GM12878 (cell line): ENCODE measurements around the gene APOA4. TPM values are rescaled to one million over a fixed set of nuclear protein-coding genes. Genes with fewer than 3 reads are reported as not detected.

ENCODE experiments used
- ATAC-seq: fragments of 200-7000 bp; cut with Tn5 transposase; 3 replicates; pipeline ENCODE4 v1.9.1; 2020; ENCODE audit warnings: mild to moderate bottlenecking, moderate library complexity
- BruUV-seq: library from RNA; stranded (reverse); fragments of 400-500 nt; replicated peaks from 2 replicates; lab custom pipeline; 2021; lab: Mats Ljungman, UMichigan
- CTCF ChIA-PET: fragments of 300-600 bp; sonication (Branson Sonifier 250); formaldehyde crosslinking; extraction: SDS; loops from one replicate; lab custom pipeline; 2021; ENCODE audit warnings: inconsistent platforms; lab: Yijun Ruan, JAX
- POLR2A ChIA-PET: fragments of 350-600 bp; formaldehyde crosslinking; extraction: SDS; loops from one replicate; lab custom pipeline; 2021; ENCODE audit warnings: inconsistent platforms; lab: Charles Lee
- RAD21 ChIA-PET: fragments of 300-600 bp; sonication (Branson Sonifier 250); formaldehyde crosslinking; loops from one replicate; lab custom pipeline; 2023; ENCODE audit warnings: antibody characterized with exemption; ENCODE audit not compliant: unreplicated experiment; lab: Charles Lee
- SMC1A ChIA-PET: fragments of 300-600 bp; sonication (Branson Sonifier 250); formaldehyde crosslinking; loops from one replicate; lab custom pipeline; 2023; ENCODE audit not compliant: unreplicated experiment, uncharacterized antibody; lab: Charles Lee
- DNase-seq: peaks from one replicate; pipeline ENCODE4 v3.0.0-alpha.2; 2011; ENCODE audit warnings: low read depth, low spot score
- FAIRE-seq: peaks from 3 replicates; lab custom pipeline; 2011; peaks lifted over from hg19 to GRCh38; lab: Jason Lieb, UNC
- H2AFZ ChIP-seq: 2 replicates; pipeline ENCODE4 v1.6.0; 2011; ENCODE audit warnings: low read depth, low read length, control low read depth; ENCODE audit not compliant: control insufficient read depth
- H3K27ac ChIP-seq: 2 replicates; pipeline ENCODE4 v1.5.1; 2011; ENCODE audit warnings: control low read depth; ENCODE audit not compliant: control insufficient read depth, insufficient read depth
- H3K27me3 ChIP-seq, 2 experiments: replicated peaks in 1 of 2; 2 replicates each; pipeline versions ENCODE4 v1.6.0 to v1.6.1; 2011; ENCODE audit warnings: low read length in 1 of 2; ENCODE audit not compliant: control insufficient read depth in 2 of 2, insufficient read depth in 2 of 2
- H3K36me3 ChIP-seq, 2 experiments: 2 replicates each; pipeline ENCODE4 v1.5.1; 2011; ENCODE audit warnings: low read length in 1 of 2; ENCODE audit not compliant: control insufficient read depth in 2 of 2, insufficient read depth in 2 of 2
- H3K4me1 ChIP-seq: 2 replicates; pipeline ENCODE4 v1.6.1; 2011; ENCODE audit warnings: mild to moderate bottlenecking, low read length, moderate library complexity, mixed read lengths; ENCODE audit not compliant: control insufficient read depth, insufficient read depth
- H3K4me2 ChIP-seq: 2 replicates; pipeline ENCODE4 v1.6.0; 2011; ENCODE audit warnings: control low read depth; ENCODE audit not compliant: control insufficient read depth, insufficient read depth
- H3K4me3 ChIP-seq: fragments of 200-600 bp; sonication (generic); 2 replicates; pipeline ENCODE4 v1.5.1; 2016
- H3K79me2 ChIP-seq: 2 replicates; pipeline ENCODE4 v1.6.0; 2011; ENCODE audit warnings: low read length; ENCODE audit not compliant: control insufficient read depth, insufficient read depth
- H3K9ac ChIP-seq: 2 replicates; pipeline ENCODE4 v1.8.0; 2011; ENCODE audit warnings: low read length, control low read depth, mixed read lengths; ENCODE audit not compliant: control insufficient read depth, insufficient read depth
- H3K9me3 ChIP-seq: replicated peaks from 3 replicates; pipeline ENCODE4 v1.5.1; 2011; ENCODE audit warnings: mild to moderate bottlenecking, low read length; ENCODE audit not compliant: control insufficient read depth, insufficient read depth
- H4K20me1 ChIP-seq: 2 replicates; pipeline ENCODE4 v1.6.0; 2011; ENCODE audit not compliant: control insufficient read depth, insufficient read depth
- ASH2L ChIP-seq: fragments of 300-600, 200-600 bp; sonication (generic); IDR thresholded peaks from 2 replicates; pipeline ENCODE4 v1.6.1; 2017; ENCODE audit warnings: low read depth, mild to moderate bottlenecking, borderline replicate concordance
- CEBPB ChIP-seq, 2 experiments: fragments of 150-350 bp in 1 of 2; IDR thresholded peaks; 2 replicates each; pipeline ENCODE4 v1.6.1; 2012 to 2014; ENCODE audit warnings: low read depth in 2 of 2, low read length in 2 of 2, borderline replicate concordance in 1 of 2, inconsistent platforms in 1 of 2
- CHD4 ChIP-seq: fragments of 200-600 bp; sonication (generic); IDR thresholded peaks from 2 replicates; pipeline ENCODE4 v1.6.1; 2016; ENCODE audit warnings: mild to moderate bottlenecking
- CREB1 ChIP-seq: IDR thresholded peaks from 2 replicates; pipeline ENCODE4 v1.6.1; 2012; ENCODE audit warnings: low read depth, mild to moderate bottlenecking, inconsistent platforms
- EED ChIP-seq: sonication (generic); IDR thresholded peaks from 2 replicates; pipeline ENCODE4 v1.6.1; 2016; ENCODE audit warnings: antibody characterized with exemption, low read depth
- HDGF ChIP-seq: fragments of 450-650 bp; IDR thresholded peaks from 2 replicates; pipeline ENCODE4 v1.6.1; 2016; ENCODE audit warnings: antibody characterized with exemption
- JUNB ChIP-seq: IDR thresholded peaks from 2 replicates; pipeline ENCODE4 v1.6.1; 2016; ENCODE audit warnings: antibody characterized with exemption, mild to moderate bottlenecking
- KDM1A ChIP-seq: fragments of 200-600 bp; sonication (generic); IDR thresholded peaks from 2 replicates; pipeline ENCODE4 v1.6.1; 2016; ENCODE audit warnings: borderline replicate concordance
- MEF2A ChIP-seq: IDR thresholded peaks from 2 replicates; pipeline ENCODE4 v1.6.1; 2011; ENCODE audit warnings: low read depth, mild to moderate bottlenecking, low read length, moderate library complexity; ENCODE audit not compliant: insufficient read depth
- NR2C2 ChIP-seq: IDR thresholded peaks from 2 replicates; pipeline ENCODE4 v1.6.1; 2011; ENCODE audit warnings: borderline replicate concordance, low read depth; ENCODE audit not compliant: control insufficient read depth, insufficient read length
- NRF1 ChIP-seq: conservative IDR thresholded peaks from 2 replicates; pipeline ENCODE4 v1.6.1; 2011; ENCODE audit warnings: mild to moderate bottlenecking, low read depth, low read length, improper control_type of control experiment
- POU2F2 ChIP-seq: IDR thresholded peaks from 3 replicates; pipeline ENCODE4 v1.6.1; 2011; ENCODE audit warnings: low read depth, mild to moderate bottlenecking, low read length, borderline replicate concordance
- RB1 ChIP-seq: fragments of 450-650 bp; formaldehyde crosslinking; IDR thresholded peaks from 2 replicates; pipeline ENCODE4 v1.6.1; 2017; ENCODE audit warnings: mild to moderate bottlenecking, borderline replicate concordance
- SUPT20H ChIP-seq: IDR thresholded peaks from 2 replicates; pipeline ENCODE4 v1.6.1; 2011; ENCODE audit warnings: low read depth, mild to moderate bottlenecking, low read length, moderate library complexity, borderline replicate concordance; ENCODE audit not compliant: control insufficient read depth
- ZZZ3 ChIP-seq: IDR thresholded peaks from 2 replicates; pipeline ENCODE4 v1.6.1; 2011; ENCODE audit warnings: low read depth; ENCODE audit not compliant: control insufficient read depth, insufficient read length
- WGBS: methylation state at CpG from one replicate; pipeline ENCODE4 v1.1.6; 2016; ENCODE audit warnings: low lambda C conversion rate; ENCODE audit not compliant: insufficient replicate concordance, insufficient coverage; ENCODE audit errors: missing lambda C conversion rate; 5-methylcytosine and 5-hydroxymethylcytosine counted together
- in situ Hi-C: fragments of 300-500 bp; cut with MboI; formaldehyde crosslinking; loops from 9 replicates; pipeline ENCODE4 v1.14.3; 2018; ENCODE audit warnings: mixed read lengths
- intact Hi-C: fragments of 100-400 bp; cut with micrococcal nuclease; formaldehyde crosslinking; loops from one replicate; pipeline ENCODE4 v1.14.2; 2022; ENCODE audit not compliant: unreplicated experiment
- polyA plus RNA-seq, 11 experiments: library from polyadenylated mRNA; depleted of rRNA in 4 of 11; unstranded in 6 of 11; stranded (reverse) in 5 of 11; fragments of >200 nt; fragmentation: Nextera tagmentation in 4 of 11; fragmentation: Illumina TruSeq in 1 of 11; extraction: Ambion mirVana in 4 of 11; extraction: Trizol in 1 of 11; gene quantifications; 1 replicate in 1 of 11; 2 replicates in 10 of 11; pipeline versions ENCODE4 v1.2.1 to v1.2.3, GENCODE V29; 2011 to 2016; ENCODE audit warnings: inconsistent platforms in 2 of 11, missing spikeins in 2 of 11, low read depth in 1 of 11
- total RNA-seq, 4 experiments: library from RNA; depleted of rRNA in 3 of 4; stranded (reverse); fragments of >200 nt in 3 of 4; fragmentation: Illumina TruSeq in 1 of 4; extraction: Trizol in 1 of 4; gene quantifications; 2 replicates each; pipeline versions ENCODE4 v1.2.1 to v1.2.3, GENCODE V29; 2013 to 2021
- TF ChIP-seq, protein P1 (sequence below): IDR thresholded peaks from 2 replicates; pipeline ENCODE4 v1.6.1; 2012; ENCODE audit warnings: low read depth, low read length, improper control_type of control experiment
- TF ChIP-seq, protein P2 (sequence below): IDR thresholded peaks from 2 replicates; pipeline ENCODE4 v1.6.1; 2012; ENCODE audit warnings: improper control_type of control experiment, low read depth, low read length; ENCODE audit not compliant: insufficient replicate concordance
- TF ChIP-seq, protein P3 (sequence below): IDR thresholded peaks from 2 replicates; pipeline ENCODE4 v1.6.1; 2011; ENCODE audit warnings: low read depth, low read length, improper control_type of control experiment, borderline replicate concordance

The APOA4 gene
- total and polyA plus RNA-seq, 10 of the 15 experiments (the other 5 are each of a cell fraction or from before 2014, with no cell fraction given): not detected

DNA sequence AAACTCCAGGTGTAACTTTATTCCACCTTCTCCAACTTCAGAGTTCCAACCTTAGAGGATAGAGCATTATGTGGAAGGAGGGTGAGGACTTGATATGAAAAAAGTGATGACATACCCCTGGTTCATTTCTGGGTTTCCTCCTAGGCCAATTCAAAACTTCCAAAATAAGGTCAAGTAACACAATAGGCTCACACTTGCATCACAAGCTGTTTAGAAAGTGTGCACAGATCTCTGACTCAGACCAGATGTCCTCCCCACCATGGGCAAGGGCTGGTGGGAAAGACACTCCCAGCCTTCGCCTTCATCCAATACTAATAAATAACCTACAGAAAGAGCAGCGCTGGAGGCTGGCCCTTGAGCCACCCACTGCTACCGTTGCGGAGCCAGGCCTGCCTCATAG is 44.5 kb downstream of the APOA4 start:
- RAD21 ChIA-PET: no interaction called here
- intact Hi-C loops: no loop called here

More for the DNA sequence above, 44.5 kb downstream of the APOA4 start:
- CTCF ChIA-PET: no interaction called here
- in situ Hi-C loops: no loop called here
- Histone ChIP-seq H3K9me3 (no peaks in the 10 kb centered on the region), H3K79me2 (no peaks in the 10 kb centered on the region; the same call in 1 of the 2 replicates), H3K4me1 (peaks cover 5% of the 10 kb centered on the region)
- FAIRE-seq (no peak), ATAC-seq (no peak)
- SMC1A ChIA-PET: no interaction called here
- TF ChIP-seq, protein P1, sequence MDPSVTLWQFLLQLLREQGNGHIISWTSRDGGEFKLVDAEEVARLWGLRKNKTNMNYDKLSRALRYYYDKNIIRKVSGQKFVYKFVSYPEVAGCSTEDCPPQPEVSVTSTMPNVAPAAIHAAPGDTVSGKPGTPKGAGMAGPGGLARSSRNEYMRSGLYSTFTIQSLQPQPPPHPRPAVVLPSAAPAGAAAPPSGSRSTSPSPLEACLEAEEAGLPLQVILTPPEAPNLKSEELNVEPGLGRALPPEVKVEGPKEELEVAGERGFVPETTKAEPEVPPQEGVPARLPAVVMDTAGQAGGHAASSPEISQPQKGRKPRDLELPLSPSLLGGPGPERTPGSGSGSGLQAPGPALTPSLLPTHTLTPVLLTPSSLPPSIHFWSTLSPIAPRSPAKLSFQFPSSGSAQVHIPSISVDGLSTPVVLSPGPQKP: no peak
- no peak for TF ChIP-seq CREB1
- no peak for TF ChIP-seq POU2F2
- no peak for TF ChIP-seq JUNB
- no peak for TF ChIP-seq HDGF
- no peak for TF ChIP-seq ASH2L
- TF ChIP-seq, protein P2, sequence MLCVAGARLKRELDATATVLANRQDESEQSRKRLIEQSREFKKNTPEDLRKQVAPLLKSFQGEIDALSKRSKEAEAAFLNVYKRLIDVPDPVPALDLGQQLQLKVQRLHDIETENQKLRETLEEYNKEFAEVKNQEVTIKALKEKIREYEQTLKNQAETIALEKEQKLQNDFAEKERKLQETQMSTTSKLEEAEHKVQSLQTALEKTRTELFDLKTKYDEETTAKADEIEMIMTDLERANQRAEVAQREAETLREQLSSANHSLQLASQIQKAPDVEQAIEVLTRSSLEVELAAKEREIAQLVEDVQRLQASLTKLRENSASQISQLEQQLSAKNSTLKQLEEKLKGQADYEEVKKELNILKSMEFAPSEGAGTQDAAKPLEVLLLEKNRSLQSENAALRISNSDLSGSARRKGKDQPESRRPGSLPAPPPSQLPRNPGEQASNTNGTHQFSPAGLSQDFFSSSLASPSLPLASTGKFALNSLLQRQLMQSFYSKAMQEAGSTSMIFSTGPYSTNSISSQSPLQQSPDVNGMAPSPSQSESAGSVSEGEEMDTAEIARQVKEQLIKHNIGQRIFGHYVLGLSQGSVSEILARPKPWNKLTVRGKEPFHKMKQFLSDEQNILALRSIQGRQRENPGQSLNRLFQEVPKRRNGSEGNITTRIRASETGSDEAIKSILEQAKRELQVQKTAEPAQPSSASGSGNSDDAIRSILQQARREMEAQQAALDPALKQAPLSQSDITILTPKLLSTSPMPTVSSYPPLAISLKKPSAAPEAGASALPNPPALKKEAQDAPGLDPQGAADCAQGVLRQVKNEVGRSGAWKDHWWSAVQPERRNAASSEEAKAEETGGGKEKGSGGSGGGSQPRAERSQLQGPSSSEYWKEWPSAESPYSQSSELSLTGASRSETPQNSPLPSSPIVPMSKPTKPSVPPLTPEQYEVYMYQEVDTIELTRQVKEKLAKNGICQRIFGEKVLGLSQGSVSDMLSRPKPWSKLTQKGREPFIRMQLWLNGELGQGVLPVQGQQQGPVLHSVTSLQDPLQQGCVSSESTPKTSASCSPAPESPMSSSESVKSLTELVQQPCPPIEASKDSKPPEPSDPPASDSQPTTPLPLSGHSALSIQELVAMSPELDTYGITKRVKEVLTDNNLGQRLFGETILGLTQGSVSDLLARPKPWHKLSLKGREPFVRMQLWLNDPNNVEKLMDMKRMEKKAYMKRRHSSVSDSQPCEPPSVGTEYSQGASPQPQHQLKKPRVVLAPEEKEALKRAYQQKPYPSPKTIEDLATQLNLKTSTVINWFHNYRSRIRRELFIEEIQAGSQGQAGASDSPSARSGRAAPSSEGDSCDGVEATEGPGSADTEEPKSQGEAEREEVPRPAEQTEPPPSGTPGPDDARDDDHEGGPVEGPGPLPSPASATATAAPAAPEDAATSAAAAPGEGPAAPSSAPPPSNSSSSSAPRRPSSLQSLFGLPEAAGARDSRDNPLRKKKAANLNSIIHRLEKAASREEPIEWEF: no peak
- no peak for TF ChIP-seq NR2C2
- TF ChIP-seq CEBPB (IDR thresholded peaks at IDR 0.05; ENCODE audit: borderline replicate concordance in 1 of 2, low read depth in 2 of 2, low read length in 2 of 2): no peak
- TF ChIP-seq KDM1A: no peak
- TF ChIP-seq CHD4: no peak
- TF ChIP-seq, protein P3, sequence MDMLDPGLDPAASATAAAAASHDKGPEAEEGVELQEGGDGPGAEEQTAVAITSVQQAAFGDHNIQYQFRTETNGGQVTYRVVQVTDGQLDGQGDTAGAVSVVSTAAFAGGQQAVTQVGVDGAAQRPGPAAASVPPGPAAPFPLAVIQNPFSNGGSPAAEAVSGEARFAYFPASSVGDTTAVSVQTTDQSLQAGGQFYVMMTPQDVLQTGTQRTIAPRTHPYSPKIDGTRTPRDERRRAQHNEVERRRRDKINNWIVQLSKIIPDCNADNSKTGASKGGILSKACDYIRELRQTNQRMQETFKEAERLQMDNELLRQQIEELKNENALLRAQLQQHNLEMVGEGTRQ: no peak
- no peak for TF ChIP-seq MEF2A
- no peak for TF ChIP-seq SUPT20H
- no peak for TF ChIP-seq RB1
- no peak for TF ChIP-seq EED
- TF ChIP-seq NRF1: no peak
- TF ChIP-seq ZZZ3: no peak
- TF ChIP-seq, all 136 proteins: peak for 0
- H3K4me3 ChIP-seq: no peak overlapping the region
- DNase-seq: no peak
- no peak overlapping the region for H2AFZ ChIP-seq
- no peaks in the 10 kb centered on the region for H3K27me3 ChIP-seq
- WGBS: 96% methylated on average over 4 of the region's 4 CpGs
- H3K4me2 ChIP-seq: no peak overlapping the region
- no peak overlapping the region for H3K27ac ChIP-seq
- POLR2A ChIA-PET: no interaction called here
- no TSS peak for BruUV-seq
- peaks cover 7 to 33% of the 10 kb centered on the region in 2 experiments for H3K36me3 ChIP-seq
- no peaks in the 10 kb centered on the region for H4K20me1 ChIP-seq
- H3K9ac ChIP-seq: no peak overlapping the region
